Gastroesophageal sphincter (tissue), 4 donors: ENCODE results near the gene MUC22. TPM values are rescaled to one million over a fixed set of nuclear protein-coding genes. Genes with fewer than 3 reads are reported as not detected.
A peak's percentile ranks its signal among the peaks of the same experiment; 100 is the strongest.

Source experiments
- ATAC-seq: fragments of 150-250 bp; one replicate; pipeline ENCODE4 v1.9.1; 2016; ENCODE audit warnings: mild to moderate bottlenecking, moderate library complexity
- H3K27ac ChIP-seq, 4 donors: fragments of 200-600 bp; sonication (generic) in 3 of 4; 1 replicate in 3 of 4; 2 replicates in 1 of 4; pipeline ENCODE4 v1.5.1; 2016 to 2019
- H3K27me3 ChIP-seq: fragments of 200-600 bp; sonication (generic); one replicate; pipeline ENCODE4 v1.5.1; 2019
- H3K36me3 ChIP-seq, 2 donors: fragments of 200-600 bp; sonication (generic); one replicate each; pipeline ENCODE4 v1.5.1; 2019; ENCODE audit warnings: control low read depth in 1 of 2
- H3K4me1 ChIP-seq, 3 donors: fragments of 200-600 bp; sonication (generic); 1 replicate in 2 of 3; 2 replicates in 1 of 3; pipeline ENCODE4 v1.5.1; 2016 to 2019; ENCODE audit warnings: control low read depth in 2 of 3
- H3K4me3 ChIP-seq, 2 donors: fragments of 200-600 bp; sonication (generic); one replicate each; pipeline ENCODE4 v1.5.1; 2019; ENCODE audit warnings: mild to moderate bottlenecking in 1 of 2, moderate library complexity in 1 of 2
- H3K9me3 ChIP-seq, 3 donors: fragments of 200-600 bp; sonication (generic); one replicate each; pipeline ENCODE4 v1.5.1; 2017 to 2019; ENCODE audit warnings: control low read depth in 2 of 3
- CTCF ChIP-seq, 4 experiments: fragments of 200-600 bp in 2 of 4; fragments of 450-650 bp in 2 of 4; sonication (generic) in 1 of 4; IDR thresholded peaks; one replicate each; pipeline ENCODE4 v1.5.1; 2017 to 2019; ENCODE audit warnings: antibody characterized with exemption in 4 of 4, mild to moderate bottlenecking in 2 of 4, moderate library complexity in 2 of 4
- EP300 ChIP-seq: sonication (generic); formaldehyde crosslinking; IDR thresholded peaks from one replicate; pipeline ENCODE4 v1.6.1; 2017; ENCODE audit warnings: antibody characterized with exemption, mild to moderate bottlenecking
- POLR2A ChIP-seq, 2 donors: fragments of 450-650 bp; IDR thresholded peaks; one replicate each; pipeline ENCODE4 v1.6.1; 2017; ENCODE audit warnings: antibody characterized with exemption in 2 of 2, mild to moderate bottlenecking in 2 of 2, moderate library complexity in 1 of 2
- POLR2AphosphoS5 ChIP-seq: sonication (generic); formaldehyde crosslinking; IDR thresholded peaks from one replicate; pipeline ENCODE4 v1.6.1; 2017; ENCODE audit warnings: antibody characterized with exemption
- WGBS, 2 donors: methylation state at CpG; one replicate each; pipeline ENCODE4 v1.1.5; 2018; ENCODE audit warnings: low coverage in 1 of 2; 5-methylcytosine and 5-hydroxymethylcytosine counted together
- small RNA-seq, 4 donors: library from RNA; depleted of rRNA; stranded (forward); fragments of <200 nt; gene quantifications; one replicate each; pipeline ENCODE3, GENCODE V24; 2016
- total RNA-seq, 4 donors: library from RNA; depleted of rRNA; stranded (reverse); fragments of >200 nt; gene quantifications; one replicate each; pipeline ENCODE4 v1.1.0, GENCODE V29; 2016

Gene MUC22
- total RNA-seq, 4 donors from 2014 or later: 0.16 to 0.62 TPM; not detected in 2

- Histone ChIP-seq H3K27ac (no peak overlapping the region), H3K27me3 (peaks cover 8% of the 10 kb centered on the region)
- 36% methylated on average over 10 of the region's 22 CpGs; no CpG with 5 or more reads in 1 of the 2 donors for WGBS, 2 donors
Measured at GRCh38 chr6:31079656-31080261, 69.5 kb downstream of the MUC22 start.

GRCh38 chr6:31081872-31082271 lies 71.6 kb downstream of the MUC22 start:
- Histone ChIP-seq H3K9me3 (no peaks in the 10 kb centered on the region), H3K36me3 (no peaks in the 10 kb centered on the region), H3K27me3 (peaks cover 8% of the 10 kb centered on the region), H3K4me1 (peaks cover 0 to 11% (median under 1%) of the 10 kb centered on the region in 3 donors), H3K27ac (no peak overlapping the region), H3K4me3 (no peak overlapping the region)
- no peak for ATAC-seq
- TF ChIP-seq POLR2A (IDR thresholded peaks at IDR 0.05) (no peak), POLR2AphosphoS5 (no peak), CTCF (IDR thresholded peaks at IDR 0.05) (no peak), EP300 (no peak)
- 73 to 85% methylated on average over 5 to 6 of the region's 6 CpGs for WGBS, 2 donors

More at GRCh38 chr6:31079656-31080261, 69.5 kb downstream of the MUC22 start:
- peak overlapping the region in 1 of 2 donors; percentile 27 for H3K4me3 ChIP-seq
- peaks cover 0 to 9% (median 0%) of the 10 kb centered on the region in 3 donors for H3K4me1 ChIP-seq
- no peaks in the 10 kb centered on the region for H3K36me3 ChIP-seq
- peak; percentile 74 for ATAC-seq
- TF ChIP-seq EP300 (no peak), POLR2A (IDR thresholded peaks at IDR 0.05) (no peak), CTCF (IDR thresholded peaks at IDR 0.05) (peak; percentile 74 to 83 (median 78))
- H3K9me3 ChIP-seq: no peaks in the 10 kb centered on the region

GRCh38 chr6:31083742-31084354 lies 73.6 kb downstream of the MUC22 start:
- H3K4me3 ChIP-seq: no peak overlapping the region
- no peak overlapping the region for H3K27ac ChIP-seq
- TF ChIP-seq EP300 (no peak), CTCF (IDR thresholded peaks at IDR 0.05) (peak in 2 of 4 experiments; percentile 9 to 42), POLR2AphosphoS5 (no peak), POLR2A (IDR thresholded peaks at IDR 0.05) (no peak)
- H3K9me3 ChIP-seq: no peaks in the 10 kb centered on the region
- peaks cover 0 to 20% (median 6%) of the 10 kb centered on the region in 3 donors for H3K4me1 ChIP-seq
- no peaks in the 10 kb centered on the region for H3K36me3 ChIP-seq
- WGBS, 2 donors: 48 to 55% methylated on average over 2 to 6 of the region's 8 CpGs
- peaks cover 8% of the 10 kb centered on the region for H3K27me3 ChIP-seq
- ATAC-seq: no peak

Small RNAs within 50 kb of the gene (small RNA-seq; reads per million reads assigned to genes)
- gene RNU6-1133P: 0 reads per million in 4 donors

Other genes with a start within 250 kb of the MUC22 start
- gene DDR1, start 126.0 kb upstream of the MUC22 start, total RNA-seq: 10 to 100 TPM; 25.4 to 40.4 (median 30.9) TPM
- 10 to 100 TPM in 3 of 4 donors, 1 to 10 TPM in 1; 9.4 to 16.4 (median 11.8) TPM for gene GTF2H4, start 102.3 kb upstream of the MUC22 start, total RNA-seq
- 10 to 100 TPM in 3 of 4 donors, 1 to 10 TPM in 1; 9.7 to 16.5 (median 12.8) TPM for gene VARS2, start 96.2 kb upstream of the MUC22 start, total RNA-seq
- not detected for gene SFTA2, start 78.3 kb upstream of the MUC22 start, total RNA-seq
- gene MUCL3, start 69.5 kb upstream of the MUC22 start, total RNA-seq: under 1 TPM in 1 of 4 donors, not detected in 3; 0.04 TPM
- 1 to 10 TPM in 3 of 4 donors, under 1 TPM in 1; 0.13 to 9.9 (median 1.2) TPM for gene MUC21, start 26.8 kb upstream of the MUC22 start, total RNA-seq
- not detected for gene C6orf15, start 102.1 kb downstream of the MUC22 start, total RNA-seq
- gene PSORS1C1, start 104.3 kb downstream of the MUC22 start, total RNA-seq: 1 to 10 TPM in 2 of 4 donors, under 1 TPM in 2; 0.12 to 7.8 (median 1.7) TPM
- not detected for gene CDSN, start 110.0 kb downstream of the MUC22 start, total RNA-seq
- not detected for gene PSORS1C2, start 128.6 kb downstream of the MUC22 start, total RNA-seq
- gene CCHCR1, start 147.3 kb downstream of the MUC22 start, total RNA-seq: 10 to 100 TPM in 2 of 4 donors, 1 to 10 TPM in 2; 8.2 to 15.6 (median 11.5) TPM
- 1 to 10 TPM; 3.9 to 5.9 (median 5.1) TPM for gene TCF19, start 148.1 kb downstream of the MUC22 start, total RNA-seq
- 1 to 10 TPM in 2 of 4 donors, under 1 TPM in 1, not detected in 1; 0.58 to 3.4 (median 1.1) TPM for gene POU5F1, start 160.2 kb downstream of the MUC22 start, total RNA-seq